IMR-90 (cell line): ENCODE measurements around the gene PDGFC. TPM values are rescaled to one million over a fixed set of nuclear protein-coding genes. Genes with fewer than 3 reads are reported as not detected.

ENCODE experiments used
- ATAC-seq: fragments of 200-7000 bp; cut with Tn5 transposase; 2 replicates; pipeline ENCODE4 v1.9.1; 2020; ENCODE audit warnings: low read depth, mild to moderate bottlenecking, moderate library complexity
- BruUV-seq: library from RNA; stranded (reverse); fragments of 400-500 nt; replicated peaks from 2 replicates; lab custom pipeline; 2021; lab: Mats Ljungman, UMichigan
- CTCF ChIA-PET: fragments of 300-600 bp; formaldehyde crosslinking; extraction: SDS; loops from one replicate; lab custom pipeline; 2021; ENCODE audit warnings: antibody characterized with exemption; lab: Yijun Ruan, JAX
- POLR2A ChIA-PET: fragments of 300-600 bp; sonication (Branson Sonifier 250); formaldehyde crosslinking; loops from one replicate; lab custom pipeline; 2022; ENCODE audit warnings: antibody characterized with exemption; ENCODE audit not compliant: unreplicated experiment; lab: Charles Lee
- DNase-seq: peaks from one replicate; pipeline ENCODE4 v3.0.0; 2013
- H2AFZ ChIP-seq: replicated peaks from 2 replicates; pipeline ENCODE3; 2013; ENCODE audit warnings: low read length, mild to moderate bottlenecking; ENCODE audit not compliant: poor library complexity
- H2AK5ac ChIP-seq: 2 replicates; pipeline ENCODE4 v1.6.1; 2013; ENCODE audit warnings: low read depth, low read length, inconsistent platforms
- H2AK9ac ChIP-seq: replicated peaks from 2 replicates; pipeline ENCODE3; 2013; ENCODE audit warnings: mild to moderate bottlenecking, low read depth, low read length, moderate library complexity; ENCODE audit not compliant: poor library complexity
- H2BK120ac ChIP-seq: 2 replicates; pipeline ENCODE4 v1.6.1; 2013; ENCODE audit warnings: low read depth, low read length, inconsistent platforms
- H2BK15ac ChIP-seq: 3 replicates; pipeline ENCODE4 v1.6.1; 2013; ENCODE audit warnings: low read depth, low read length, inconsistent platforms
- H2BK20ac ChIP-seq: 2 replicates; pipeline ENCODE4 v1.6.1; 2013; ENCODE audit warnings: low read depth, mild to moderate bottlenecking, inconsistent platforms, low read length, moderate library complexity
- H2BK5ac ChIP-seq: 2 replicates; pipeline ENCODE4 v1.6.1; 2013; ENCODE audit warnings: mild to moderate bottlenecking, low read depth, low read length, inconsistent platforms; ENCODE audit not compliant: poor library complexity, severe bottlenecking
- H3K14ac ChIP-seq: replicated peaks from 2 replicates; pipeline ENCODE4 v1.6.1; 2013; ENCODE audit warnings: low read depth, low read length, inconsistent platforms
- H3K18ac ChIP-seq: 2 replicates; pipeline ENCODE4 v1.6.1; 2013; ENCODE audit warnings: low read depth, low read length, control low read depth
- H3K23ac ChIP-seq: 2 replicates; pipeline ENCODE4 v1.6.1; 2013; ENCODE audit warnings: low read depth, low read length, inconsistent platforms
- H3K27ac ChIP-seq: 2 replicates; pipeline ENCODE4 v1.5.1; 2013; ENCODE audit warnings: mild to moderate bottlenecking, control low read depth, low read length; ENCODE audit not compliant: insufficient read depth
- H3K27me3 ChIP-seq: 2 replicates; pipeline ENCODE4 v1.6.1; 2013; ENCODE audit warnings: low read length; ENCODE audit not compliant: control insufficient read depth, insufficient read depth
- H3K36me3 ChIP-seq: 2 replicates; pipeline ENCODE4 v1.6.1; 2013; ENCODE audit warnings: low read length, mixed read lengths; ENCODE audit not compliant: control insufficient read depth, insufficient read depth
- H3K4ac ChIP-seq: 2 replicates; pipeline ENCODE4 v1.6.1; 2013; ENCODE audit warnings: low read depth, low read length, inconsistent platforms
- H3K4me1 ChIP-seq: 2 replicates; pipeline ENCODE4 v1.6.1; 2013; ENCODE audit warnings: low read length, mixed read lengths; ENCODE audit not compliant: control insufficient read depth, insufficient read depth
- H3K4me2 ChIP-seq: 2 replicates; pipeline ENCODE4 v1.6.1; 2013; ENCODE audit warnings: low read depth, mild to moderate bottlenecking, control low read depth, low read length, moderate library complexity
- H3K4me3 ChIP-seq: 2 replicates; pipeline ENCODE4 v1.5.1; 2013; ENCODE audit warnings: low read depth, mild to moderate bottlenecking, control low read depth, low read length, moderate library complexity; ENCODE audit not compliant: insufficient read depth
- H3K56ac ChIP-seq: 2 replicates; pipeline ENCODE4 v1.6.1; 2013; ENCODE audit warnings: low read length, inconsistent platforms; ENCODE audit not compliant: insufficient read depth; ENCODE audit errors: extremely low read depth
- H3K79me1 ChIP-seq, 2 experiments: 2 replicates each; pipeline ENCODE4 v1.6.1; 2013; ENCODE audit warnings: low read length in 2 of 2, inconsistent platforms in 1 of 2, low read depth in 1 of 2
- H3K9ac ChIP-seq: 2 replicates; pipeline ENCODE4 v1.6.1; 2013; ENCODE audit warnings: low read depth, low read length, control low read depth
- H3K9me1 ChIP-seq: 2 replicates; pipeline ENCODE4 v1.6.1; 2013; ENCODE audit warnings: low read length, inconsistent platforms; ENCODE audit not compliant: insufficient read depth
- H3K9me3 ChIP-seq: 2 replicates; pipeline ENCODE4 v1.6.1; 2013; ENCODE audit warnings: low read length; ENCODE audit not compliant: control insufficient read depth, insufficient read depth
- H4K20me1 ChIP-seq: 2 replicates; pipeline ENCODE4 v1.6.1; 2013; ENCODE audit warnings: low read length, inconsistent platforms; ENCODE audit not compliant: insufficient read depth
- H4K5ac ChIP-seq: 2 replicates; pipeline ENCODE4 v1.6.1; 2013; ENCODE audit warnings: mild to moderate bottlenecking, low read depth, low read length, control low read depth
- H4K8ac ChIP-seq, 2 experiments: 2 replicates each; pipeline ENCODE4 v1.6.1; 2013; ENCODE audit warnings: low read depth in 2 of 2, low read length in 2 of 2, control low read depth in 1 of 2, inconsistent platforms in 1 of 2
- H4K91ac ChIP-seq: 2 replicates; pipeline ENCODE4 v1.6.1; 2013; ENCODE audit warnings: low read depth, low read length, inconsistent platforms; ENCODE audit not compliant: insufficient read depth
- BHLHE40 ChIP-seq: fragments of 150-350 bp; IDR thresholded peaks from 2 replicates; pipeline ENCODE4 v1.6.1; 2016; ENCODE audit warnings: mild to moderate bottlenecking, low read depth, low read length
- CEBPB ChIP-seq: IDR thresholded peaks from 2 replicates; pipeline ENCODE4 v1.6.1; 2012; ENCODE audit warnings: low read depth, low read length, improper control_type of control experiment
- CHD1 ChIP-seq: IDR thresholded peaks from 2 replicates; pipeline ENCODE4 v1.6.1; 2012; ENCODE audit warnings: low read depth, low read length, improper control_type of control experiment
- CTCF ChIP-seq: conservative IDR thresholded peaks from 2 replicates; pipeline ENCODE4 v1.5.1; 2012; ENCODE audit warnings: mild to moderate bottlenecking, low read depth, low read length, improper control_type of control experiment
- ELK1 ChIP-seq: fragments of 150-350 bp; IDR thresholded peaks from 2 replicates; pipeline ENCODE4 v1.6.1; 2016; ENCODE audit warnings: low read depth, mild to moderate bottlenecking, low read length, moderate library complexity, borderline replicate concordance
- FOS ChIP-seq: fragments of 150-350 bp; IDR thresholded peaks from 2 replicates; pipeline ENCODE4 v1.6.1; 2016; ENCODE audit warnings: low read depth, low read length
- MAFK ChIP-seq: IDR thresholded peaks from 2 replicates; pipeline ENCODE4 v1.6.1; 2012; ENCODE audit warnings: low read depth, low read length, improper control_type of control experiment
- MAZ ChIP-seq: IDR thresholded peaks from 2 replicates; pipeline ENCODE4 v1.6.1; 2012; ENCODE audit warnings: low read depth, mild to moderate bottlenecking, low read length, improper control_type of control experiment, moderate library complexity, borderline replicate concordance
- NFE2L2 ChIP-seq: fragments of 150-350 bp; IDR thresholded peaks from 2 replicates; pipeline ENCODE4 v1.6.1; 2016; ENCODE audit warnings: low read depth, mild to moderate bottlenecking, low read length
- RAD21 ChIP-seq: IDR thresholded peaks from 2 replicates; pipeline ENCODE4 v1.6.1; 2012; ENCODE audit warnings: low read length, improper control_type of control experiment
- RFX5 ChIP-seq: IDR thresholded peaks from 2 replicates; pipeline ENCODE4 v1.8.0; 2012; ENCODE audit warnings: low read depth, mild to moderate bottlenecking, low read length, moderate library complexity
- SMC3 ChIP-seq: fragments of 150-350 bp; IDR thresholded peaks from 2 replicates; pipeline ENCODE4 v1.6.1; 2016; ENCODE audit warnings: low read depth, mild to moderate bottlenecking, antibody characterized with exemption, low read length, moderate library complexity
- USF2 ChIP-seq: fragments of 150-350 bp; IDR thresholded peaks from 2 replicates; pipeline ENCODE4 v1.6.1; 2017; ENCODE audit warnings: mild to moderate bottlenecking, antibody characterized with exemption, low read length, low read depth
- WGBS, 2 experiments: methylation state at CpG; one replicate each; pipeline versions ENCODE4 v1.1.5 to v1.1.7; 2013; ENCODE audit warnings: missing lambda C conversion rate in 2 of 2; ENCODE audit not compliant: insufficient read length in 1 of 2; ENCODE audit errors: extremely low coverage in 2 of 2; 5-methylcytosine and 5-hydroxymethylcytosine counted together
- dilution Hi-C: fragments of 300-500 bp; cut with HindIII; formaldehyde crosslinking; loops from one replicate; pipeline ENCODE4 v1.14.3; 2018; ENCODE audit warnings: low sequenced_read_pairs; ENCODE audit not compliant: unreplicated experiment
- in situ Hi-C: fragments of 300-500 bp; cut with MboI; formaldehyde crosslinking; loops from 3 replicates; pipeline ENCODE4 v1.14.3; 2019; ENCODE audit warnings: low sequenced_read_pairs, inconsistent platforms, mixed read lengths
- intact Hi-C: fragments of 100-400 bp; cut with micrococcal nuclease; formaldehyde crosslinking; loops from 2 replicates; pipeline ENCODE4 v1.10.0; 2022
- polyA plus RNA-seq, 3 experiments: library from polyadenylated mRNA; depleted of rRNA; stranded (reverse); fragments of >200 nt; gene quantifications; 2 replicates each; pipeline ENCODE4 v1.2.3, GENCODE V29; 2012; ENCODE audit warnings: low replicate concordance in 1 of 3
- total RNA-seq: library from RNA; depleted of rRNA; stranded (reverse); fragments of >200 nt; gene quantifications from 2 replicates; pipeline ENCODE4 v1.2.3, GENCODE V29; 2012

Gene PDGFC
- total and polyA plus RNA-seq, 2 of the 4 experiments (the other 2 are of a cell fraction), result 19.8 to 90.7 TPM

- H2BK20ac ChIP-seq, result no peak overlapping the region
- WGBS, 2 experiments, result no CpG with 5 or more reads among the region's 3 CpGs
- POLR2A ChIA-PET, result no interaction called here
These were observed 150.7 kb downstream of the PDGFC start for GRCh38 chr4:156820931-156821330.

More at GRCh38 chr4:156820931-156821330, 150.7 kb downstream of the PDGFC start:
- Histone ChIP-seq H3K4me3 (no peak overlapping the region), H3K79me1 (peaks cover 18% of the 10 kb centered on the region in 2 experiments; a peak in 3 of 4 replicates), H2BK5ac (no peak overlapping the region), H3K36me3 (no peaks in the 10 kb centered on the region), H3K18ac (no peak overlapping the region), H3K9me1 (no peaks in the 10 kb centered on the region), H4K91ac (no peak overlapping the region), H3K14ac (no peak overlapping the region), H3K27me3 (no peaks in the 10 kb centered on the region), H4K8ac (no peak overlapping the region), H3K9ac (no peak overlapping the region), H3K9me3 (no peaks in the 10 kb centered on the region), H3K27ac (no peak overlapping the region), H4K5ac (no peak overlapping the region), H2AK5ac (no peak overlapping the region), H3K4me2 (no peak overlapping the region; the same call in 1 of the 2 replicates), H2BK15ac (no peak overlapping the region), H4K20me1 (no peaks in the 10 kb centered on the region), H2AFZ (no peak overlapping the region), H2BK120ac (no peak overlapping the region), H2AK9ac (no peak overlapping the region), H3K56ac (no peak overlapping the region), H3K4ac (no peak overlapping the region), H3K4me1 (no peaks in the 10 kb centered on the region), H3K23ac (no peak overlapping the region)
- CTCF ChIA-PET, result interaction anchor here (0.6 kb wide), 1 partner anchor 92 kb away, joined by 3 read pairs; no protein-coding TSS in a partner anchor
- intact Hi-C loops (no loop called here), dilution Hi-C loops (no loop called here), in situ Hi-C loops (no loop called here)
- no peak for ATAC-seq
- no TSS peak for BruUV-seq
- TF ChIP-seq FOS (no peak), NFE2L2 (no peak), USF2 (no peak), MAZ (no peak), CTCF (no peak), SMC3 (no peak), CEBPB (no peak), CHD1 (no peak), BHLHE40 (no peak), RFX5 (no peak), ELK1 (no peak), MAFK (no peak), RAD21 (no peak)
- peak; percentile 18 for DNase-seq
